GM19238 (cell line): ENCODE data around the gene KIAA1671.
"Not testable (repeated sequence)": the region's sequence is repeated elsewhere in the genome, so short reads cannot be mapped to it uniquely, and the experiment has no call there.

Source experiments
- DNase-seq: peaks from one replicate; pipeline ENCODE4 v3.0.0; 2011; ENCODE audit warnings: low spot score; ENCODE audit not compliant: insufficient read length

Gene KIAA1671

DNA sequence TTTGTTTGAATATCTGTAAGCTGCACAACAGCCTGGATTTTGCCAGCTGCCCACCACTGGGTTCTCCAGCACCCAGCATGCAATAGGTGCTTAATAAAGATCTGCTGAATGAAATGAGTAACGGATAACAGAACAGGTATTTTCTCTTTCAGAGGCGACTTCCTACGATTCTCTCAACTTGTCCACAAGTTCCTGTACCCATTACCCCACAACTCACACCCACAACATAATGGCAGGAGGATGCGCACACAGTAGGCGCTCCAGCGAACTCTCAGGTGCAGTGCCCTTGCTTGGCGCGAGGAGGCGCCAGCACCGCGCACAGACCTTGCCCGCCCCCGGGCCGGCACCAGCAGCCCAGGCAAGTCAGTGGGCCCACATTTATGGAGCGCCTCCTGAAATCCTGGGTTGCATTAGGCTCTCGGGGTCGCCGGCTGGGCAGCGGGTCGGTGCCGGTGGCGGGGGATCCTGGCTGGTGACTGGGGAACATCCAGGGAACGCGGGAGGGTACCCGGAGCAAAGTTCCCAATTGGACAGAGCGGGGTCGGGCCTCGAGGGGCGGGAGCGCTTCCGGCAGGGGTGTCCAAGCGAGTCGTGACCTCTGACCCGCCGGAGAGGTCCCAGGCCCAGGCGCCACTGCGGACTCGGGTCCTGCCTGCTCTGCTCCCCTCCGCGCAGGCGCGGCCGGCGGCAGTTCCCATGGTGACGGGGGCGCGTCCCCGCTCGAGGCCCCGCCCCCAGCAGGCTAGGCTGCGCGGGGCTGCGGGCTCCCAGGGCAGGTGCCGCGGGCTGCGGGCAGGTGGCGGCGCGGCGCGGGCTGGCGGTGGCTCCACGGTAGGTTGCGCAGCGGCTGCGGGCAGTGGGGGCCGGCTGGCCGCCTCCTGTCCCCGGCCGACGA lies at the start of gene KIAA1671:
TSS of gene KIAA1671 (plus strand) at position 775 of the 895 bp plus-strand sequence. CDS start 75,284 bp downstream, outside the sequence.
- peak; percentile 90 for DNase-seq

DNA sequence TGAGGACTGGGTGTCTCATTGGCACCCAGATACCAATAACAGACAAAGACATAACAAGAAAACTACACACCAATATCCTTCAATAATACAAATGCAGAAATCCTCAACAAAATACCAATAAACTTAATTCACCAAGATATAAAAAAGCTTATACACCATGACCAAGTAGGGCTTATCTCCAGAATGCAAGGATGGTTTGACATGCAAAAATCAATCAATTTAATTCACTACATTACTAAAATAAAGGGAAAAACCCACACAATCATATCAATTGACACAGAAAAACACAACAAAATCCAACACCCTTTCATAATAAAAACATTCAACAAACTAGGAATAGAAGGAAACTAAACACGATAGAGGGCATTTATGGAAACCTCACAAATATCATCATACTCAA lies 46.6 kb upstream of the KIAA1671 start:
- DNase-seq: no peak

DNA sequence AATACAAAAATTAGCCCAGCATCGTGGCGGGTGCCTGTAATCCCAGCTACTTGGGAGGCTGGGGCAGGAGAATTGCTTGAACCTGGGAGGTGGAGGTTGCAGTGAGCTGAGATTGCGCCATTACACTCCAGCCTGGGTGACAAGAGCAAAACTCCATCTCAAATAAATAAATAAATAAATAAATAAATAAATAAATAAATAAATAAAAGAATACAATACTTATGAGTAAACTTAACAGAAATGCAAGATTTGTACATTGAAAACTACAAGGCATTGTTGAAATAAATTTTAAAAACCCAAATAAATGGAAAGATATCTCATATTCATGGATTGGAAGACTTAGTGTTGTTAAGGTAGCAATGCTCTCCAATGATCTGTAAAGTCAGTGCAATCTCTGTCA lies 45.4 kb upstream of the KIAA1671 start:
- DNase-seq: not testable (repeated sequence)

DNA sequence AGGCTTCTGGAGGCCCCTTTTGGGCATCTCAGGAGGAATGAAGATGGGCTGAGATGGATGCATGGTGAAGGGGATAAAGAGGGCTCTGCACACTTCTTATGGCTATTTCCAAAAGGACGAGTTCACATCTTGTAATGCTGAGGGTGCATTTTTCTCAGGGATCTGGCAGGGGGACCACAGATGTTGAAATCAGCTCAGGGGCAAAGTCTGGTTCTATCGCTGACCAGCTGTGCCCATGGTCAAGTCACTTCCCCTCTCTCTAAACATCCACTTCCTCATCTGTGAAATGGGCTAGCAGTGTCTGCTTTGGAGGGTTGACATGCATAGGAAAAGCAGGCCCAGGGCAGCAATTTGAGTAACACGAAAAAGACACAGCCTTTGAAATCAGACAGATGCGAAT lies 32.5 kb upstream of the KIAA1671 start:
- DNase-seq: no peak

DNA sequence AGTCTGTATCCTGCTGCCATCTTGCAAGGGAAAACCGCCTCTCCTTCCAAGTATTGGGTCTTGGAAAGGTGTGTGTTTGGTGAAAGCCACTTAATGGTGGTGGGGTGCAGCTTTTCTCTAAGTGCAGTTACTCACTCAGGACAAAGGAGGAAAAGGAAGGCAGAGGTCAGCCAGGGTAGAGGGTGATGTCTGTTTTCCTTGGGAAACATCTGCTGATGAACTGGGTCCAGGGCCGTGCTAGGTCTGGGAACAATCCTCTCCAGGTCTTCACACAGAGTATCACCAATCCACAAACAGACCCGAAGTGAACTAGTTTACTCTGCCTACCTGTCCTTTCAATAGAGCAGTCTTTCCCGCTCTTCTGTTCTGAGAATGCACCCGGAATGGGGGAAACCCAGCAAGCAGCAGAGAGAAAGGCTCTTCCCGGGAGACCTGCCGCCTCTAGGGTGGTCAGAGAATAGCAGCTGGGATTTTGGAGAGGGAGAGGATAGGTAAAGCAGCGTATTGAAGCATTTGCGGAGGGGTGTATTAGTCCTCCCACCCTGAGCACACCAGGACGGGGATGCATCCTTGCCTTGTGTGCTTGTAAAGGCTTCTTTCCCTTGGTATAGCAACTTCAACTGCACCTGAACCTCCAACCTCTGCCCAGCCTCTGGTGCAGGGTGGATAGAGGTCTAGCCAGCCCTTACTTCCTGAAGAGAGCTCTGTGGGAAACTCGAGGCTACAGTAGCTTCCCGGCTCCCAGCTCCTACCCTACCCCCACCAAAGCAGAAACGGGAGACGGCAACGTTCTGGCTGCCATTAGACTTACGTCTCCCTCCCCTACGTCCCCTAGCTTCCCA lies 26.7 kb upstream of the KIAA1671 start:
- no peak for DNase-seq

DNA sequence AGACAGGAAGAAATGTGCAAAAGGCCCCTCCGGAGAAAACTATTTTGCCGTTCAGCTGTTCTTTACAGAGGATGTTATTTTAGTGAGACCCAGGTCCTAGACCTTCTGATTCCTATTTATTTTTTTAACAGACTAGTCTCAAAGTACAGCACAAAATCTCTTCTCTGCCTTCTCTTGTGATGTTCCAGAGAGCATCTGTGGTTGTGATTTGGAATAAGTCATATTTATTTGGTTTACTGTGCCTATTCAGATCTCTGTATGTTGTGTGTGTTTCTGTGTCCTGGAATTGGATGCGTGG lies 26.1 kb upstream of the KIAA1671 start:
- no peak for DNase-seq

DNA sequence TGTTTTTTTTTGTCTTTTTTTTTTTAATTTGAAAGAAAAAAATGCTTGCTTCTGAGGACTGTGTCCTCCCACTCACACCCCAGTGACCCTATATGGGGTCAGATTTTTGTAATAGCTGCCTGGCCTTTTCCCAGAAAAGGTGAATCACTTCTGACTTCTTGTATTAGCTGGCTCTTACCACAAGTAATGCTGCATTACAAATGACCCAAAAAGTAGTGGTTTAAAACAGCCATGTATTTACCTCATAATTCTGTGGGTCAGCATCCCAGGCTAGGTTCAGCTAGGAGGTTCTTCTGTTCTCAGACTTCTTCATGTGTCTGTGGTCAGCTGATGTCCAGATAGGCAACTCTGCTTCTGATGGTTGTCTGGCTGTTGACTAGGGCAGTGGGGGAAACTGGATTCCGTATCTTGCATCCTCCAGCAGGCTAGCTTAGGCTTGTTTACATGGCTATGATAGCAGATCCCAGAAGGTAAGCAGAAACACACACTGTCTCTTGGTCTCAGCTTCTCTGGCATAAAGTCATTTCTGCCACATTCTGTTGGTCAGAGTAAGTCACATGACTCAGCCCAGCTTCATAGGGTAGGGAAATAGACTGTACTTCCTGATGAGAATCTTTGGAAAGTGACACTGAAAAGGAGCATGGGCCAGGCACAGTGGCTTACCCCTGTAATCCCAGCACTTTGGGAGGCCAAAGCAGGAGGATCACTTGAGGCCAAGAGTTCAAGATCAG lies 25.5 kb upstream of the KIAA1671 start:
- no peak for DNase-seq

DNA sequence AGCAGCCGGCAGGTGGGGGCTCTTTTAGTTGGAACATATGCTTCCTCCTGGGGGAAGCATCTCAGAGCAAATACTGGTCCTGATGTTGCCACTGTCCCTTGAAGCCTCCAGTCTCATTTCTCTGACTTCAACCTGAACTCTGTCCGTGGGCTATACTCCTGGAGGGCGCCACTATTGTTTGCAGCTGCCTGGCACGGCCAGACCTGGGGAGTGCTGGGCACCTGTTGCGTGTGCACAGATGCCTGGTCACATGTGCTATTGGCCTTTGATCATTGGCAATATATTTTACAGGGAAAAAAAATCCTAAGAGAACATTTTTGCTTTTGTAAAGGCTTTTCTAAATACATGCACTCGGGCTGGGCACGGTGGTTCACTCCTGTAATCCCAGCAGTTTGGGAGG lies 24.2 kb upstream of the KIAA1671 start:
- DNase-seq: no peak

DNA sequence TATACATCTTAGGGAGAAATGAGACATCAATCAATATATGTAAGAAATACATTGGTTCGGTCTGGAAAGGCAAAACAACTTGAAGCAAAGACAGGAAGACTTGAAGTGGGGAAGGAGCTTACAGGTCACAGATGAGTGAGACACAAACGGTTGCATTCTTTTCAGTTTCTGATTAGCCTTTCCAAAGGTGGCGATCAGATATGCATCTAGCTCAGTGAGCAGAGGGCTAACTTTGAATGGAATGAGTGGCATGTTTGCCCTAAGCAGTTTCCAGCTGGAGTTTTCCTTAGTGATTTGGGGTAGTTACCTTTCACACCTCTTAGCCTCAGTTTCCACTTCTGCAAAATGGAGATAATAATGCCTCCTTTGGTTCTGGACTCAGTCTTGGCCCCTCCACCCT lies 21.8 kb upstream of the KIAA1671 start:
- no peak for DNase-seq

DNA sequence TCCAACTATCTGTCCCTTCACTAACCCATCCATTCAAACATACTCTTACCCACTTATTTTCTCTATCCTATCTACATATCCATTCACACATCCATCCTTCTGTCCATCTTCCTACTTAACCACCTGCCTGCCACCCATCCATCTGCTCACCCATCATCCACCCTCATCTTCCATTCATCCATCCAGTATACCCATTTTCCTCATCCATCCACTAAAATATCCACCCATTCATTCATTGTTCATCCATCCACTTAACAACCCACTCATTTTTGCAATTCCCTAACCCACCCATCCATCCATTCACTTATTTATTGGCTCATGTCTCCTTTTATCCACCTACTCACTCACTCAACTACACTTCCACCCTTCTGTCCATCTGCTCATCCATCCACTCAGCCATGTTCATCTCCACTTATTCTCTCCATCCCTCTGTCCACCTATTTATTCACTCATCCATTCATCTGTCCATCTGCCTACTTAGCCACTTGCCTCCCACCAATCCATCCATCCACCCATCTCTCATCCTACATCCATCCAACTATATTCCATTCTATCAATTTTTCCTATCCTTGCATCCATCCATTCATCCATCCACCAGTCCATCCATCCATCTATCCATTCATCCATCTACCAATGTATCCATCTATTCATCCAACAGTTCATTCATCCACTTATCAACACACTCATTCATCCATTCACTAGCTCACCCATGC lies 16.6 kb upstream of the KIAA1671 start:
- DNase-seq: no peak

DNA sequence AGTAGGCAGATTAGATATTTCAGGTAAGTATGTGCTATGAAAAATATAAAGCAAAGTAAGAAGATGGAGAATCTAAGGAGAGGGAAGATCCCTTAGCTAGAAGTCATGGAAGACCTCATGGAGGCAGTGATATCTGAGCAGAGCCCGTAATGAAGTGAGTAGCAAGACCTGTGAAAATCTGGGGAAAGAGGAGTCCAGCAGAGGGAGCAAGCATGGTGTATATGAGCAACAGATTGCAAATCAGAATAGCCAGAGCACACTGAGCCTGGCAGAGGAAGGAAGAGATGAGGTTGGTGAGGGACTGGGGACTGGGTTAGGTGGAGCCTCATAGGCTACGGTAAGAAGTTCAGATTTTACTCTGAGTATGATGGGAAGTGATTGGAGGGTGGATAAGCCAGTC lies 15.4 kb upstream of the KIAA1671 start:
- no peak for DNase-seq

DNA sequence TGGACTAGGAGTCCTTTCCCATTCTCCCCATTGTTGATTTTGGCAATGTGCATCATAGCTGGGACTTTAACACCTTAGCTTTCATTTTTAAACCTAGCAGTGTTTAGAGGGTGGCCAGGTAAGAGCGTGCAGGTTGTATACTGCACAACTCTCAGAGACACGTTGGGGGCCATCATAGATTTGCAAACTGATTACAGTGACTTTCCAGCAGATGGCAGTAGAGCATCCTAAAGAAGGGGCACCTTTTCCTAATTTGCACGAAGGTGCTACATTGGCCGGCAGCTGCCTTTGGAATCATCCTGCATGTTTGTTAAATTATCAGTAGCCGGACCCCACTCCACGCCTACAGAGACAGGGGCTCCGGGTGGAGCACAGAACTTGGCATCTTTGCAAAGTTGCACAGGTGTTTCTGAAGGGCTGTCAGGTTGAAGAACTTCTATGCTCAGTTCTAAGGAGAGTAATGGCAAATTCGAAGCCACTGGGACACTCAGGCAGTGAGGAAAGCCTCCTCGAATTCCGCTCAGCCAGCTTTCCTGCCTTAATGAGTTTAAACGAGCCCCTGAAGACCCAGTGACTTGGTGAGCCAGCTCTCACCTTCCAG lies 13.7 kb upstream of the KIAA1671 start:
- peak; percentile 39 for DNase-seq

DNA sequence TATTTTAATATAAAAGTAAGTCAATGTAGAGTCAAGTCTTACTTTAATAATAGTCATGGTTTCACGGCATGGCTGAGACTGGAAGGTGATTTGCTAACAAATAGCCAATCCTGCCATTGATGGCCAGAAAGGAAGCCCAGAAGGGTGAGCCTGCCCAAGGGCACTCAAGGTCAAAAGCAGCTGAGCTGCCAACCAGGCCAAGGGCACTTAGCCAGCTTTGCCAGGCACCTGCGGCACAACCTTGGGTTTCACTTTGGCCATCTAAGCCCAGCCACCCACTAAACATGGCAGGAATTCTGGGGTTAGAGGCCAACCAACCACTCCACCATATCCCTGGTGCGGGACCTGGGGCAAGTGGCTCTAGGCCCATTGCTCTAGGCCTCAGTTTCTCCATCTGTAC lies 10.2 kb upstream of the KIAA1671 start:
- DNase-seq: no peak

DNA sequence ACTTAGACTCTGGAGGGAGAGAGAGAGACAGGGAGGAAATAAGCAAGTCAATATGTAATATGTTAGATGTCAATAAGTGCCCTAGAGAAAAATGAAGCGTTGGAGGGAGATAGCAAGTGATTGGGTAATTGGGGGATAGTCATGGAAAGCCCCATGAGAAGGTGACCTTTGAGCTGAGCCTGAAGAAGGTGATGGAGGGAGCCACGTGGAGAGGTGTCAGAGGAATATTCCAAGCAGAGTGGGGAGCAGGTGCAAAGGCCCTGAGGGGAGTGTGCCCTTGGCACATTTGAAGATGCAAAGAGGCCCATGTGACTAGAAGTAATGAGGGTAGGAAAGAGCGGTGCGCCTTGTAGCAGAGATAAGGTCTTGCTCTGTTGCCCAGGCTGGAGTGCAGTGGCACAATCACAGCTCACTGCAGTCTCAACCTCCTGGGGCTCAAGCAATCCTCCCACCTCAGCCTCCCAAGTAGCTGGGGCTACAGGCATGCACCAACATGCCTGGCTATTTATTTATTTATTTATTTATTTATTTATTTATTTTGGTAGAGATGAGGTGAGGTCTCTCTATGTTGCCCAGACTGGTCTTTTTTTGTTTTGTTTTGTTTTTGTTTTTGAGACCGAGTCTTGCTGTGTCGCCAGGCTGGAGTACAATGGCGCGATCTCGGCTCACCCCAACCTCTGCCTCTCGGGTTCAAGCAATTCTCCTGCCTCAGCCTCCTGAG lies 8.1 kb upstream of the KIAA1671 start:
- DNase-seq: no peak

DNA sequence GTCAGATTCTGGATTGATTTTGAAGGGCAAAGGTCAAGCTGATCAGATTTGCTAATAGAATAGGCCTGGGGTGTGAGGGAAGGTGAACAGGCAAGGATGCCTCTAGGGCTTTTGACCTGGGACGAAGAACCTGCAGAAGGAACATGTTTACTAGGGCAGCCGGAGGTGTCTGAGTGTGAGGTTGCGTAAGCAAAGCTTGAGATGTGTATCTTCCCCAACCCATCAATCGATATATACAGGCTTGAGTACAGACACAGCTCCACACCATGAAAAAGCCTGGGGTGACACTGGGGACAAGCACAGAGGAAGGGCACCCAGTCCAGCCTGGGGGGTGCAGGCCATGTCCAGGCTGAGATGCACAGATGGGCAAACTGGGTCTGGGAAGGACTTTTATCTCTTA lies 7.1 kb upstream of the KIAA1671 start:
- no peak for DNase-seq

DNA sequence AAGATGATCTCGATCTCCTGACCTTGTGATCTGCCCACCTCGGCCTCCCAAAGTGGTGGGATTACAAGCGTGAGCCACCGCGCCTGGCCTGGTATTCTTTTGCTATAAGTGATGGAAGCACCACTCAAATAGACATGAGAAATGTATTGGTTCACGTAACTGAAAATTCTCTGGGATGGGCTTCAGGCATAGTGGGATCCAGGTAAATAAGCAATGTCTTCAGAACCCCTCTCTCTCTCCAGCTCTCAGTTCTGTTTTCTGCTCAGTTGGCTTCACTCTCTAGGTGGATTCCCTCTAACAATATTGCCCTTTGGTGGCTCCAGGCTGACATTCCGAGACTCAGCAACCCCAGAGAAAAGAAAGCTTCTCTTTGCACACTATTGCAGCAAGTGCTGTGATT lies 5.1 kb upstream of the KIAA1671 start:
- DNase-seq: no peak

DNA sequence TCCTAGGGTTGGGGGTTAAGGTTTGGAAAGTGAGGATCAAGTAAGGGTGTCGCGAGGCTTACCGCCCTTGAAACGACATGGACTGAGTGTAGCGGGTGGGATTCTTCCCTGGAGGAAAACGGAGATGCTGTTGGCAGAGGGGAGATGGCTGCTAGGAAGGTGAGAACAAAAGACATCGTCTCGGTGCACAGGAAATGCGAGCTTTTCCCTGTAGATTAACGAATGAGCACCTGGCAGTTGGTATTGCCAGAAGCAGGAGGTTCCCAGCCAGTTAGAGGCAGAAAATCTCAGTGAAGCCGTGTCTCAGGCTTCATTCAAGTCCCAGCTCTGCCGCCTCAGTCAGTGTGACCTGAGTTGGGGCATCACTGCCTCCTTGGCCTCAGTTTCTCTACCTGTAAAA lies 4.6 kb upstream of the KIAA1671 start:
- no peak for DNase-seq

DNA sequence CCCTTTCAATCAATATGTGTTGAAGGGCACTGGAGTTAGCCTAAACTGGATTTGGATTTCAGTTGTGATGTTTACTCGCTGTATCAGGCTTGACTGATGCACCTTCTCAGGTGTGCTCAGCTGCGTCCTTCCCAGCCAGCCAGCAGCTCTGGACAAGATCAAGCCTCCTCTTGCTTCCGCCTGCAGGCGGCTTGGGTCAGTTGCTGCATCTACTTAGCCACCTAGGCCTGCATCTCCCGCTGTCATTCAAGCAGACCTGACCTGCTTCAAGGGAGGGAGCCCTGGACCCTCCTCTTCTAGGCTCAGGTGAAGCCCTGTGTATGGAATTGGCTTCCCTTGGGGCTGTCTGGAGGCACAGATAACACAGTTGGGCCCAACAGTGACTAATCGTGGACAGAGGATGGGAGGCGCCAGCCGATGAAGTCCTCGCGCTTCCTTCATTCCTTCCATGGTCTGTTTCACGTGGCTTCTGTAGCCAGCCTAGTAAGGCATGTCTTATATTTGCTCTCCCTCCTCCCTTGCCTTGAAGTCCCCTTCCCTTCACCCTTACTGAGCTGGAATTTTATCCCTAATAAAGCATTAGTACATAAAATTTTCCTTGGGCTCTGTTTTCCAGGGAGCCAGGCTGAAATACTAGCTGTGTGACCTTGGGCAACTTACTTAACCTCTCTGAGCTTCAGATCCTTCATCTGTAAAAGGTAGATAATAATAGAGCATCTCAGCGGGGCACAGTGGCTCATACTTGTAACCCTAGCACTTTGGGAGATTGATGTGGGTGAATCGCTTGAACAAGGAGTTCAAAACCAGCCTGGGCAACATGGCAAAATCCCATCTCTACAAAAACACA lies 3.9 kb upstream of the KIAA1671 start:
- DNase-seq: no peak

DNA sequence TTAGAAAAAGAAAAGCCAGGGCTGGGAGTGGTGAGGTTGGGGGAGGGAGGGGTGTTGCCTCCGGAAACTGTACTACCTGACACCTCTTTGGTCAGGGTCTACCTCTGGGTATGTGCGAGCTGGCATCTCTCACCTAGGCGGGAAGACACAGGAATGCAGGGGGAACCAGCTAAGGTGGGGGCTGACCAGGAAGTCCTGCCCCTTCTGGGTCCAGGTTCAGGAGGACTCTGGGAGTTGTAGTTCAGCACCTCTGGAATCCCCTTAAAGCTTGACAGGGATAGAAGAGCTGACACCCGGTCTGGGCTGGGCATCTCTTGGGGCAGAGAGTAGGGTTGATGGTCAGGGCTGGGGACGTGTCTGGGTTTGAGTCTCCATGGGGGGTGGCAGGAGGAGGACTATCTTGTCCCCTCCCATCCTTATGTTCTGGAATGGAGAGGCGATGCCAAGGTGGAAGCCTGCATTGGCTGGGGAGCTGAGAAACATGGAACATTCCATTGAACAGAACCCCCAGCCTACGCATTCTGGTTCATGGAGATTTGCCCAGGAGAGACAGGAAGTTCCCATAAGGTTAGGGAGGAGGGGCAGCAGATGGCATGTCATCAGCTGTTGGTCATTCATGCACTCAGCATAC lies 2.1 kb upstream of the KIAA1671 start:
- DNase-seq: no peak
